ELF-1 (cell line): ENCODE measurements around the gene DAZAP1.

Experiments
- DNase-seq: peaks from one replicate; pipeline ENCODE4 v3.0.0-alpha.2; 2016; ENCODE audit warnings: low read depth, low spot score

The DAZAP1 gene

DNA sequence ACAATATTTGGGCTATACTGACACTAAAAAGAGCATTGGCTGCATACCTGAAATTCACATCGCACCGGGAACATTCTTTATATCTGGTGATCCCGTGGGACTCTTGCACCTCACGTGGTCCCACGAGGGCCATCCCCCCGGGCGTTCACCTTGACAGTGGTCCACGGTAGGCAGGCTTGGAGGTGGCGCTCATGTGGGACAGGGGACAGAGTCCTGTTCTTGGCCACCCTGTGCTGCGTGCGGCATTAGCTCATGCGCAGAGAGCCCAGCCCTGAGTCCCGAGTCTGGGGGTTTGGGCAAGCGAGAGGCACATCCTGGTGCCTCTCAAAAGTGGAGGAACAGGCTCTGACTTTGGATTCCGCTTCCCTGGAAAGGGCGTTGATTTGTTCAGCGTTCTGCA lies 13.5 kb upstream of the DAZAP1 start:
- DNase-seq: no peak

DNA sequence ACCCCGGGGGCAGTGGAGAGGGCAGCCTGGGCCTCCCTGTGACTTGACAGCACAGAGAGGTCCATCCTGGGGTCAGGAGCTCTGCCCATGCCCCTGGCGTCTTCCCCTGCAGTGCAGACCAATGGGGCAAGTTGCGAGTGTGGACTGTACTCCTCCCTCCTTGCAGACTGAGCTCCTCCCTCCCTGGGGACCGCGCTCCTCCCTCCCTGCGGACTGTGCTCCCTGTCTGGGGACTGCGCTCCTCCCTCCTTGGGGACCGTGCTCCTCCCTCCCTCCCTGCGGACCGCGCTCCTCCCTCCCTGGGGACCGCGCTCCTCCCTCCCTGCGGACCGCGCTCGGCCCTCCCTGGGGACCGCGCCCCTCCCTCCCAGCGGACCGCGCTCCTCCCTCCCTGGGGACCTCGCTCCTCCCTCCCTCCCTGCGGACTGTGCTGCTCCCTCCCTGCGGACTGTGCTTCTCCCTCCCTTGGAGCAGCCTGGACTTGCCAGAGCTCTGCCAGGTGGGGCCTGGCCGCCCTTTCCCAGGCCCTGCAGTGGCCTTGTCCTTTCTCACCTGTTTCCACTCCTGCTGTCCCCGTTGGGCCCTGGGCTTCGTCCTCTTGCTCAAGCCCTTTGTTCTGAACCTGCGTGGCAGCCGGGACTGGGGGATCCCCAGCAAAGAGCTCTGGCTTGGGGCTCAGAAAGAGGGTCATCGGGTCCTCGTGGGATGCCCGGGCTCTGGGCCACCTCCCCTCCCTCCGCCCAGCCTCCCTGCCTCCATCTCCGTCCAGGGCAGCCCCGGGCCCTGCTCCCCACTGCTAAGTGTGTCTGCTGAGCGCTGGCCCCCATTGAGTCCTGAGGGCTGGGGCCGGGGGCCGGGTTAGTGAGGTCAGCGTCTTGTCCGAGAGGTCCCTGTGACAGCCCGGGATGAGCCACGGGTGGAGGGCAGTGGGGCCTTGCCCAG lies 12.9 kb upstream of the DAZAP1 start:
- no peak for DNase-seq

DNA sequence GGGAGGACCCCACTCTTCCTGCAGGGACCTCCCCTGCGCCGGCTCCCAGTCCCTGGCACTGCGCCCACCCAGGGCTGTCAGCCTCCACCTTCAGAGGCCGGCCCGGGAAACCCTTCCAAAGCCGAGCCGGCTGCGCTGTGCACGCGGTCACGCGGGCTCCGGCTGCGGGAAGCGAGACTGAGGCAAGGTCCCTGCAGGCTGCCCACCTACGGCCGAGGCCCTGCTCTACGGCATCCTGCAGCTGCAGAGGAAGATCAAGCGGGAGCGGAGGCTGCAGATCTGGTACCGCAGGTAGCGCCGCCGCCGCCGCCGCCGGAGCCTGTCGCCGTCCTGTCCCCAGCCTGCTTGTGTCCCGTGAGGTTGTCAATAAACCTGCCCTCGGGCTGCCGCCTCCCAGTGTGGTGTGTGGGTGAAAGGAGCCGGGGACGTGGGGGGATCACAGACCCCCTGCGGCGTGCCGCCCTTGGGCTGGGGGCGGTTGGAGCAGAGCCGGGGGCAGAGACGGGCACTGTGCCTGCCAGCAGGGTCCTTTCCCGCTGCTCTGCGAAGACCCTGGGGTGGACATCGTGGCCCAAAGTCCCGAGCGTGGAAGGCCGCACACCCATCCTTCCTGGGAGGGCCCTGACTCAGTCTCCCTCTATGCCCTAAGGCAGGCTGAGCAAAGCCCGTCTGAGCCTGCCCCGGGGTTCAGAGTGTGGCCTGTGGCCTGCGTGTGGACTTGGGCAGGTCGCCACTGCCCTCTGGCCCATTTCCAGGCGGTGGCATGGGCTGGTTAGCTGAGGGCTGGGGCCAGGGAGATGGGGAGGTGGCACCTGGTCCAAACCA lies 12.0 kb upstream of the DAZAP1 start:
- DNase-seq: no peak

GRCh38 chr19:1396019-1396767 lies 11.2 kb upstream of the DAZAP1 start:
- no peak for DNase-seq

GRCh38 chr19:1396768-1397679 lies 10.4 kb upstream of the DAZAP1 start:
- no peak for DNase-seq

DNA sequence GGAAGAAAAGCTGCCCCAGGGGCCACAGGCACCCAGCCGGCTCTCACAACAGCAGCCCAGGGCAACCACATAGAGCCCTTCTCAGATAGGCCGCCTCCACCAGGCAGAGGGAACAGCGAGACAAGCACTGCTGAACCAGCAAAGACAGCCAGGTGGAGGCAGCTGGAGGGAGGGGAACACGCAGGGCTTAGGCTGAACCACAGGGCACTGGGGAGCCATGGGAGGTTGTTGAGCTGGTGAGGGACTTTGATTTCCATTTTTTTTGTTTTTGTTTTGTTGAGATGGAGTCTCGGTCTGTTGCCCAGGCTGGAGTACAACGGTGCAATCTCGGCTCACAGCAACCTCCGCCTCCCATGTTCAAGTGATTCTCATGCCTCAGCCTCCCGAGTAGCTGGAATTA lies 9.5 kb upstream of the DAZAP1 start:
- no peak for DNase-seq

DNA sequence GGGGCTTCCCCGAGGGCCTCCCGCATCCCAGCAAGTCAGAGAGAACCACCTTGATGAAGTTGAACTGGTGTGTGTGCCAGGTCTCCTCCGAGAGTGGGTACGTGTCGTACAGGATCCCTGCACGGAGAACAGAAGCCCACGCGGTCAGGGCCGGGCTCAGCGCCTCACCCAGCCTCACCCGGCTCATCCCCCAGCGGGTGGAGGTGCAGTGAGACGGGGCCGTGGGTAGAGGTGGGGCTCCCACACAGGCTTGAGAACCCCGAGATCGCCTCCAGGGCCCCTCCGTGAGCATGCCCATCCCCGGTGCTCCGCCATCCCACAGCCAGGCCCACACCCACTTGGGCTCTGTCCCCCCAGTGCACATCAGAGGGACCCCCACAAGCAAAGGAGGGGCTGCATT lies 8.3 kb upstream of the DAZAP1 start:
- DNase-seq: no peak

DNA sequence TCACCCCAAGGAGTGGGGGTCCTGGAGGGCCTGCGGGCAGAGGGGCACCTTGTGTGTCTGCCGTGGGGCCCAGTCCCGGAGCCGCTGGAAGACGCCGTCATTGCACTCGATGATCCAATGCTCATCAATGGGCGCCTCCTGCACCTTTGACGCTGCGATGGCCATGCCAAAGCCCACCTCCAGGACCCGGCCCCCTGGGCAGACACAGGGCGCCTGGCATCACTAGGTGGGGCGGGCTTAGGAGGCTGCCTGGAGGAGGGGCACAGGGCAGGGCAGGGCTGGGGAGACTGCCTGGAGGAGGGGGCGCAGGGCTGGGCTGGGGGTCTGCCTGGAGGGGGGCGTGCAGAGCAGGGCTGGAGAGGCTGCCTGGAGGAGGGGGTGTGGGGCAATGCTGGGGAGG lies 7.6 kb upstream of the DAZAP1 start:
- no peak for DNase-seq

- no peak for DNase-seq
These were observed 6.9 kb upstream of the DAZAP1 start for GRCh38 chr19:1400281-1401137.

- no peak for DNase-seq
These were observed 6.1 kb upstream of the DAZAP1 start, which contains the start of gene GAMT for GRCh38 chr19:1401138-1401888. GAMT (minus strand) TSS chr19:1401542; CDS start chr19:1401476, 66 bp downstream.

DNA sequence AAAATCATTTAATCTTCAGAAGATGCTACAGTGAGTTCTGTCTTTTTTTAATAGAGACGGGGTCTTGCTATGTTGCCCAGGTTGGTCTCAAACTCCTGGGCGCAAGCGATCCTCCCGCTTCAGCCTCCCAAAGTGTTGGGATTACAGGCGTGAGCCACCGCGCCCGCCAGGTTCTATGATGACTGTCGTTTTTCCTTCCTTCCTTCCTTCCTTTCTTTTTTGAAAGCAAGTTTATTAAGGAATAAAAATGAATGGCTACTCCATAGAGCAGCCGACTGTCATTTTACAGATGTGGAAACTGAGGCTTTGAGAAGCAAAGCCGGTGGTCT lies 5.5 kb upstream of the DAZAP1 start:
- no peak for DNase-seq

DNA sequence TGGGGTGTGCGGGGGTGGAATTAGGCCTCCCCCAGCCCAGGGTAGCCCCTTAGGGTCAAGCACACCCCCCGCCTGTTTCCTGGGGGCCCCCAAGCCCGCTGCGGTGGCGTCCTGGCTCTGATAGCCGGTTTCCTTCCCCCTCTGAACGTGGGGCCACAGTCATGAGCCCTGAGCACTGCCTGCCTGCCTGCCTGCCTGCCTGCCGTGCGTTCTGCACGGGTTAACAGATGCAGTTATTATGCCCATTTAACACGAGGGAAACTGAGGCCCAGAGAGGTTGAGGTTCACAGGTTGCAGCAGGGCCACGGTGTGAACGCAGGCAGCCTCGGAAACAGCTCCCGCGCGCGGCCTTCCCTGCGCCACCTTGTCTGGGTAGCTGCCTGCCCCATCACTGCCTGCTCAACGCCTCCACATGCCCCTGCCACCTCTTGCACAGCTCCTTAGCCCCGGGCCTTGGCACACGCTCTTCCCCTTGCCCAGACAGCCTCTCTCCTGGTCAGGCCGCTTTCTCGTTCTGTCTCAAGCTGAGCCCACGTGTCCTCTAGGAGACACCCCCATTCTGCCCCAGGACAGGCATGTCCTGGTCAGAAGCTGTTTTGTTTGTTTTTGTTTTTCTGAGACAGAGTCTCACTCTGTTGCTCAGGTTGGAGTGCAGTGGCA lies 4.8 kb upstream of the DAZAP1 start:
- no peak for DNase-seq

DNA sequence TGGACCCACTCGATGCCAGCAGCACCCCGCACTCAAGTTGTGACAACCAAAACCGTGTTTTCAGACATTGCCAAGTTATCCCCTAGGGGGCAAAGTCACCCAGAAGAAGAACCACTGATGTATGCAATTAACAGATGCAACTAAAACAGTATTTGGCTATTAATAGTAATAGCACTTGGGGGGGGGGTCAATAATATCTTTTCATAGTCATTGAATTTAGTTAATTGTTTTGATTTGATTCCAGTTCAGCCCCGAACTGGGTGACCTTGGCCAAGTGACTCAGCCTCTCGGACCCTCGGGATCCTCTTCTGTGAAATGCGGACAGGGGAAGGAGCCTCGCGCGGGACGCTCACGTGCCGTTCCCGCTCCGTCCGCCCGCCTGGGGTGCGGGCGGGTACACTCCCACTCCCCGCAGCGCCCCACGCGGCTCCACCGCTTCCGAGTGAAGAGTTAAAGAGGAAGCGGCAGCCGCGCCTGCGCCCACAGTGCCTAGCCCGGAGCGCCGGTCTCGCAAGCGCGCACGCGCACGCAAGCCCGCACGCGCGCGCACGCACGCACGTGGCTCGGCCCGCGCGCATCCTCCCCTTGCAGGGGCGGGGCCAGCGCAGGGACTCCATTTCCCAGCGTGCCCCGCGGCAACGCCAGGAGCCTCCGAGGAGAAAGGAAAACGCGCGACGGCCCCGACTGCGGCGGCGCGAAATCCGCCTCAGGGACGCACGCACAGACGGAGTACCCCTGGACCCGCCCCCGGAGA lies 435 bp upstream of the DAZAP1 start:
- DNase-seq: peak; percentile 99

DNA sequence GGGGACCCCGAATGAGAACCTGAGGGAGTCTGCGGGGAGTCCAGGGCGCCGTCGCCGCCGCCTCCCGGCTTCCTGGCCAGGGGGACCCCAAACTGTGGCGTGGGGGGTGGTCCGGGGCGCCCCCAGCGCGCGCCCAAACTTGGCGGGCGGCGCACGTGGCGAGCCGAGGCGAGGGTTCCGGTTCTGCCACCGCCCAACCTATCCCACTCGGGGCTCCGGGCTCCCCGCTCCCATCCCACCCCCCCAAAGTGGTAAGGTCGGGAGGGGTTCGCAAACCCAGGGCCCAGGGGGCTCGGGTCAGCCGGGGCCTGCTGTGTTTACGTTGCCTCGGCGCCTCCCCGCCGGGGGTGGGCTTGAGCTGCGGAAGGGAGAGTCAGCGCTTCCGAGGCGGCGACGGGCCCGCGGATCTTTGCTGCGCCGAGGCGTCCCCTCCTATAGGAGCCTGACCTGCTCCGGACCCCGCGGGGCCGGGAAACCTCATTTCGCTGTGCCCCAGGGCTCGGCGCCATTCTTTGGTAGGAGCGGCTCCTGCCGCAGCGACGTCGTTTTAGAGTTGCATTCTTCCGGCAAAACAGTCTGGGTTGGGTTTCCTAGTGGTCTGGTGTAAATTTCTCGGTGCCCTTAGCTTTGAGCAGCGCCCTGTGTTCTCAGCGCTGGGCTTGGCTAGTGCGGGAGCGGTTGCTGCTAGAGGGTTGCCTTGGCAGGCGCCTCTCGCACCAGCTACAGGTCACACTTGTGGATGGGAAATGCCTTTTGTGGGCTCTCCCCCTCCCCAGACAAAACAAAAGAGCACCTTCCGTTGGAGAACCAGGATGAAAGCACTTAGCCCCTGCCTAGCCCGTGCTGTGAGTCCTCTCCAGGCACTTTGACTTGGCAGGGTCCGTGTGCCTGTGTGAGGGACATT lies 1.2 kb downstream of the DAZAP1 start:
- DNase-seq: peak; percentile 74

GRCh38 chr19:1409204-1410005 lies 2.0 kb downstream of the DAZAP1 start:
- DNase-seq: no peak

GRCh38 chr19:1410136-1410786 lies 2.9 kb downstream of the DAZAP1 start:
- DNase-seq: no peak
